GM12892 (cell line): ENCODE results near the gene PMM1.

Experiments
- DNase-seq: peaks from one replicate; pipeline ENCODE4 v3.0.0; 2011; ENCODE audit not compliant: insufficient read length
- FAIRE-seq: peaks from 2 replicates; lab custom pipeline; 2011; peaks lifted over from hg19 to GRCh38; lab: Jason Lieb, UNC
- POLR2A ChIP-seq: IDR thresholded peaks from 2 replicates; pipeline ENCODE4 v1.6.1; 2011; ENCODE audit warnings: low read depth, low read length, control low read depth
- POLR2AphosphoS5 ChIP-seq: IDR thresholded peaks from 2 replicates; pipeline ENCODE4 v1.6.1; 2011; ENCODE audit warnings: low read depth, low read length, control low read depth
- TAF1 ChIP-seq: IDR thresholded peaks from 2 replicates; pipeline ENCODE4 v1.6.1; 2011; ENCODE audit warnings: low read depth, mild to moderate bottlenecking, control low read depth, low read length, borderline replicate concordance

Gene PMM1

DNA sequence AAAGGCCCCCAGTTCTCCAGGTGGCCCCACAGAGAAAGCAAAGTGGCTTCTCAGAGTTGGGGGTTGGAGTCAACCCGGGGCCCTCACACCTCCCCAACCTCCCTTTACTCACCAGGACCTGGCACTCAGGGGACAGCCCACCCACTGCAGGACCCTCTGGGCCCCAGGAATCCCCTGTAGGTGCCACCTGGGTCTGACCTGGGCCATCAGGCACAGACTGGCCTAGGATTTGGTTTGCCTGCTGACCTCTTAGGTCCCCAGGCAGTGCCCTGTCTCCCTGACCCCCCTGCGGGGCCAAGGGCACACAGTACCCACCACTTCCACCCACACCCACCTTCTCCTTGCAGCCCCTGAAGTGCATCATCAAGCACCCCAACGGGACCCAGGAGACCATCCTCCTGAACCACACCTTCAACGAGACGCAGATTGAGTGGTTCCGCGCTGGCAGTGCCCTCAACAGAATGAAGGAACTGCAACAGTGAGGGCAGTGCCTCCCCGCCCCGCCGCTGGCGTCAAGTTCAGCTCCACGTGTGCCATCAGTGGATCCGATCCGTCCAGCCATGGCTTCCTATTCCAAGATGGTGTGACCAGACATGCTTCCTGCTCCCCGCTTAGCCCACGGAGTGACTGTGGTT lies 61.4 kb downstream of the PMM1 start:
- FAIRE-seq (no peak), DNase-seq (no peak)
- TF ChIP-seq POLR2A (no peak), TAF1 (no peak), POLR2AphosphoS5 (peak; percentile 40; the same call in 1 of the 2 replicates)
